ENCODE data around the gene DLGAP1. TPM values are rescaled to one million over a fixed set of nuclear protein-coding genes. Genes with fewer than 3 reads are reported as not detected.

Gene DLGAP1
- total RNA-seq, 1 experiment from 2014 or later: 0.53 TPM

DNA sequence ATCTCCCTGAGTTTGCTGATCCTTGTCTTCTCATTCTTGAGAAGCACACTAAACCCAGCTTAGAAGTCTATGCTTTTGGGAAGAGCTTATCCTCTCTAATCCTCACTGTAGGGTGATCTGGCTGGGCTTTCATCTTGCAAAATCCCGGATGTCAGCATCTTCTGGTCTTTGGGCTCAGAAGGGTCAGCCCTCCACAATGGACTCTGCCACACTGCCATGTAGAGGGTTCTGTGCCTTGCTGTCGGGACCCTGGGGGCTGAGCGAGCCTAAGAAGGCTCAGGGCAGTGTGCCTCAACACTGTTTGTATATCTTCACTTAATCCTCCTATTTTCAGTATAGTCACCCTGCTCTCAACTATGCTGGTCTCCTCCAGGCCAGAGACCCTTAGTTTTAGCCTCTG lies 902.8 kb downstream of the DLGAP1 start:
- no peak for DNase-seq (ENCODE audit: low spot score)

DNA sequence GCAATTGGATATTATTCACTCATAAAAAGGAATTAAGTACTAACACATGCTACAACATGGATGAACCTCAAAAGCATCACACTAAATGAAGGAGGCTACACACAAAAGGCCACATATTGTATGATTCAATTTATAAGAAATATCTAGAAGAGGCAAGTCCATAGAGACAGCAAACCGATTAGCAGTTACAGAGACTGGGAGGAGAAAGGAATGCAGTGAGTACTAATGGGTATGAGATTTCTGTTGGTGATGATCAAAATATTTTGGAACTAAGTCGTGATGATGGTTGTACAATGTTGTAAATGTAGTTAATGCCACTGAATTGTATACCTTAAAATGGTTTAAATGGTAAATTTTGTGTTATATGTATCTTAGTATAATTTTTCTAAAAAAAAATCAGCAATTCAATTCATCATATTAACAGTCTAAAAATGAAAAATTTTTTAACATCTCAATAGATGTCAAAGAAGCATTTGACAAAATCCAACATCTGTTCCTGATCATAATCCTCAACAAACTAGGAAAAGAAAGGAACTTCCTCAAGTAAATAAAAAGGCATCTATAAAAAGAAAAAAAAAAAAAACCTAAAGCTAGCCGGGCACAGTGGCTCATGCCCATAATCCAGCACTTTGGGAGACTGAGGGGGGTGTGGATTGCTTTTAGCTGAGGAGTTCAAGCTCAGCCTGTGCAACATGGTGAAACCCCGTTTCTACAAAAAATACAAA lies 907.1 kb downstream of the DLGAP1 start:
- no peak for DNase-seq (ENCODE audit: low spot score)

DNA sequence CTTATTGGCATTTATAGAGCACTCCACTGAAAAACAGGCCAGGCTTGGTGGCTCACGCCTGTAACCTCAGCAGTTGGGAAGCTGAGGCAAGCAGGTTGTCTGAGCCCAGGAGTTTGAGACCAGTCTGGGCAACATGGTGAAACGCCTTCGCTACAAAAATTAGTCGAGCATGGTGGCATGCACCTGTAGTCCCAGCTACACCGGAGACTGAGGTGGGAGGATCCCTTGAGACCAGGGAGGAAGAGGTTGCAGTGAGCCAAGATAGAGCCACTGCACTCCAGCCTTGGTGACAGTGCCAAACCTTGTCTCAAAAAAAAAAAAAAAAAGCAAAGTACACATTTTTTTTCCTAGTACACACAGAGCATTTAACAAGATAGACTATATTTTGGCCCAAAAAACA lies 909.0 kb downstream of the DLGAP1 start:
- no peak for DNase-seq (ENCODE audit: low spot score)

DNA sequence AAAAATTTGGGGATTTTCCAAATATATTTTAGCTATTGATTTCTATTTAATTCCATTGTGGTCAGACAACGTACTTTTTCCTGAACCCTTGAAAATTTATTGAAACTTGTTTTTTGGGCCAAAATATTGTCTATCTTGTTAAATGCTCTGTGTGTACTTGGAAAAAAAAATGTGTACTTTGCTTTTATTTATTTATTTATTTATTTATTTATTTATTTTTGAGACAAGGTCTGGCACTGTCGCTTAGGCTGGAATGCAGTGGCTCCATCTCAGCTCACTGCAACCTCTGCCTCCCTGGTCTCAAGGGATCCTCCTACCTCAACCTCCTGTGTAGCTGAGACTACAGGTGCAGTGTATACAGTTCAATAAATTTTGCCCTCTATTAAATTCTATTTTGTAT lies 910.6 kb downstream of the DLGAP1 start:
- DNase-seq (ENCODE audit: low spot score): no peak

DNA sequence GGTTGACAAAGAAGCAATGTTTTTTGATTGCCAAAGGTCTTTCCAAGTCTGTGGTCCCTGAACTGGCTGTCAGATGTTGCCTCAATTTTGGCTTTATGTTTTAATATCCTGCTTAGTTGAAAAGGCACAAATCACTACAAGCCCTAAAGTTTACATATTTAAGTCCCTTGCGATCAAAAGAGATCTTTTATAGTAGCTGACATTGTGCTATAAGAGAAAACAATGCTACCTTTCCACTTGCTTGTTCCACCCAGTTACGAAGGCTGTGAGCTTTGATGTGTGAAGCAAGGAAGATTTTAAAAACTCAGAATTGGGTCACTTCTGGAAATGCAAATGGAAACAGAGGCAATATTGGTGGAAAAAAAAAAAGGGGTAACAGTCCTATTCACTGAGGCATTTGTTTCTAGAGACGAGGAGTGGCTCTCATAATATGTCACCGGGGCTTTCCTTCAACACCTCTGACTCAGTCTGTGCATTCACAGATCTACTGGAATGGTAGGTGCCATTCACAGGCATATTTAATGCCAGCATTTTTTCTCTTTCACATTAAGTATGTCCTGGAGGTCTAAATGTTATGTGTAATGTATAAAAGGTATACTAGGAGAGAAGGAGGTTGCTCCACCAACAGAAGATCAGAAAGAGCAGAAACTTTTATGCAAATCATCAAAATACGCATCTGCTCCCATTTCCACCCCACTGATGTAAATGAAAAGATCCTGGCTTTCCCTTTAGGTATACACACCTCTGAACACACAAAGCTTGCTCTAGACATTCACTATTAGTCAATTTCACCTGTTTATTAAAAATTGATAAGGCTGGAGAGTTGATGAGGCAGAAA lies 913.3 kb downstream of the DLGAP1 start:
- peak; percentile 28 for DNase-seq (ENCODE audit: low spot score)

DNA sequence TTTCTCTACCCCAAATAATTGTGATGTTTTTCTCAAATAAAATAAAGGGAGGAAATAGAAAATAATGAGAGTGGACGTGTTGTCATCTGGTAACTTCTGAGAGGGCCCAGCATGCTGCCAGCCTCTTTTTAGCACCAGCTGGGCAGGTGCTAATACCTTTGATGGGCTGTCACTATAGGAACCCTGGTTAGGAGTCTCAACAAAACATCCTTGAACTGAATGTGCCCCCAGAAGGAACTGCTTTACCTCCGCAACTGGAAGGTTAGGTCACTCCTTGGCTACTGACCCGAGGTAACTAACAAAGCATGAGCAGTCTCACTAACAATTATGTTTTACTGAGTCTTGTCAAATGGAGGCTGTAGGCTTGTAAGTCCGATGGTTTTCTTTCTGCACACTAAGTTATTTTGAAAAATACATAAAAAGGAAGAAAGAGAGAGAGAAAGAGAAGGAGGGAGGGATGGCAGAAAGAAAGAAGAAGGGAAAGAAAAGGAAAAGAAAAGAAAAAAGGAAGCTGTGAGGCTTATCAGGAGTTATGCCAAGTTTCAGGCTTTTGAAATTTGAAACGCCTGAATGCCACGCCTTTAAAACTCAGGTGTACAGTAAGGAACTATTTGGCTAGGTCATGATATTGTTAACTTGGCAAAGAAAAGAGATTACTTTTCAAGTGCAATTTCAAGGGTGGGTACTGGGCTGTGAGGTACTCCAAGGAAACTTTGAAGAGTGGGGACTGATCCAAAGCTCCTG lies 914.1 kb downstream of the DLGAP1 start:
- DNase-seq (ENCODE audit: low spot score): peak; percentile 70

DNA sequence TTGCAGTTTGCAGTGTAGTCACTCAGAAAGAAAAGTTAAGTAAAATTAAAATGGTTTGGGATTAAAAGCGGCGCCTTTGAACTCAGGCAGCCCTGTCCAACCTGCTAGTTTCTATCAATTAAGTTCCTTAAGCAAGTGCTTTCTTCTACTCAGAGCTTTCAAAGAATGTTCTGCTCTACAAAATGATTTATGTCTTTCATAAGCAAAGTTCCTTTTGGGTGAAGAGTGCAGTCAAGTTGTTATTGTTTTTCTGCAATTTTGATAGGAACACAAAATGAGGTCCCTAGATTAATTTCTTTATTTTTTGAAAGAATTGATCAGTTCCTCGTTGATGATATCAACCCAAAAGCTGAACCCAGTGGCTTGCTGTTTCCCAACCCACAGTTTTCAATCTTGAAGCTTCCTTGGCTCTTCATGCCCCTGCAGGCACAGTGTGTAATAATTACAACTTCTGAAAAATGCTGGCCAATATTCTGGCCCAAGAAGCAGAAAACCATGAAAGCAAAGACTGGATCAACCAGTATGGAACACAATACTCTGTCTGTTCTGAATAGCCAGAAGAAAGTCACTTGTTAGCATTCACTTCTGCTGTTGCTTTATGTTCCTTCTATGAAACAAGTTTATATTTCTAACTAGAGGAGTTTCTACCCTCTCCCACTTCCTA lies 916.0 kb downstream of the DLGAP1 start:
- peak; percentile 33 for DNase-seq (ENCODE audit: low spot score)

DNA sequence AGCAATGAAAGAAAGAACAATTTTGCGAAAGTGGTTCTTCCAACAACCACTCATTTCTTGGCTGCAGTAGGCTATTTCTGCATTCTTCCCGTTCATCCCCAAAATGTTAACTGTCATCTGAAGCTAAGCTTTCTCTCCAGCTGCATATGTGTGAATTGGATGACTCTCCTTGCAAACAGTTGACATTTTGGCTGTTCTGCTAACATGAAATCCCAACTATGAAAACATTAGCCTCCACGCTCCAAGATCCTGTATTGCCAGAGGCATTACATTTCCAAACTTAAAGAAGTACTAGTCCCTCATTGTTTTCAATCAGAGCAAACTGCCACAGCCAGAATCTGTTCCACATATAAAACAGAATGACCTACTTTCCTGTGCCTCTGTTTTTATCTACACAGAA lies 916.7 kb downstream of the DLGAP1 start:
- DNase-seq (ENCODE audit: low spot score): no peak

DNA sequence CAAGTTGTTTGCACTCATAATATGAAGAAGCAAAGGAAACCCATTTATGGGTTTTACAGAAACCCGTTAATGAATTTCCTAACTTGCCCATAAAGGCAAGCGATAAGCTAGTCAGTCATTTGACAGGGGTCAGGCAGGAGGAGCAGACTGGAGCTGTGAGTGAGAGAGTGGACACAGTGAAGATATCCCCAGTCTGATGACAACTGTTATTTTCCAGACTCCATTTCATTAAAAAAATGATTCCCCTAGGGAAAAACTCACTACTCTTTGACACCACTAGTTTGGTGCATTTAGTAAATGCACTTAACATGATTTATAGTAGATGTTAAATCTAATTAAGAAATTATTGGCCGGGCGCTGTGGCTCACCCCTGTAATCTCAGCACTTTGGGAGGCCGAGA lies 924.3 kb downstream of the DLGAP1 start:
- DNase-seq (ENCODE audit: low spot score): no peak

DNA sequence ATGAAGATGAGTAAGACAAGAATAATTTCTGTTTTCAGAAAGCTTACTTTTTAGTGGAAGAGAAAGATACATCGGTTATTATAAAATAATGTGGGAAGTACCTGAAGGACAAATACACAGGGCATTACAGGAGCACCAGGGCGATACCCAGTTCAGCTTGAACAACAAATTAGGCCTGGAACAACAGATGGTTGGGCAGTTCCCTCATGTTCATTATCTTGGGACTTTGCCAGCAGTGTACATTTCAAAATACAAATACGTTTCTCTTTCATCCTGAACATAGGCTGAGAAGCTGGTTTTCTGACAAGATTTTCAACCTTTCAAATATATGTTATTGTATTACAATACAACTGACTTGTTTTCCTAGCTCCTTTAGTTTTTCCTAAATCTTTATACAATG lies 925.5 kb downstream of the DLGAP1 start:
- DNase-seq (ENCODE audit: low spot score): no peak

DNA sequence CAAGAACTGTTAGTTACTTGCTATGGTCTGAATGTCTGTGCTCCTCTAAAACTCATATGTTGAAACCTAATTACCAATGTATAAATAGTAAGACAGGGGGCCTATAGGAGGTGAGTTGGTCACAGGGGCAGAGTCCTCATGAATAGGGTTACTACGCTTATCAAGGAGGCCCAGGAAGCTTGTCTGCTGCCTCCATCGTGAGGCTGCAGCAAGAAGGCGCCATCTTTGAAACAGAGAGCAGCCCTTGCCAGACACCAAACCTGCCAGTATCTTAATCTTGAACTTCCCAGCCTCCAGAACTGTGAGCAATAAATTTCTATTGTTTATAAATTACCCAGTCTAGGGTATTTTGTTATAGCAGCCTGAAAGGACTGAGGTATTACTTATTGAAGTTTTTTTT lies 926.0 kb downstream of the DLGAP1 start:
- no peak for DNase-seq (ENCODE audit: low spot score)

DNA sequence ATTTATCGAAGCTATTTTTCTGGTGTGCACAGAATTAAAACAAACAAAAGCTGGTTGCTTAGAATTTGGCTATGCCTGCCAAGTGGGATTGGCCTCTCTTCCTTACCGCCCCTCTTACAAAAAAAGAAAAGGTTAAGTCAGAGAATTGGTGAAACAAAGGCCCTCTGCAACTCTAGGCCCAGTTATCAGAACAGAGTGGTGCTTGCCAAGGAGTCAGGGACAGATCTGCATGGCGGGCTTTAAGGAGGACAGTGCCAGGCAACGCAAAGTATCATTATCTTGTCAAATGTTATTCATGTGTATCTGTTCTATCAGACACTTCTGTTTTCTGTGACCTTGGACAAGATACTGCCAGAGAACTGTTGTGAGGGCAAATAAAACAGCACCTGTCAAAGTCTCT lies 926.9 kb downstream of the DLGAP1 start:
- DNase-seq (ENCODE audit: low spot score): no peak

DNA sequence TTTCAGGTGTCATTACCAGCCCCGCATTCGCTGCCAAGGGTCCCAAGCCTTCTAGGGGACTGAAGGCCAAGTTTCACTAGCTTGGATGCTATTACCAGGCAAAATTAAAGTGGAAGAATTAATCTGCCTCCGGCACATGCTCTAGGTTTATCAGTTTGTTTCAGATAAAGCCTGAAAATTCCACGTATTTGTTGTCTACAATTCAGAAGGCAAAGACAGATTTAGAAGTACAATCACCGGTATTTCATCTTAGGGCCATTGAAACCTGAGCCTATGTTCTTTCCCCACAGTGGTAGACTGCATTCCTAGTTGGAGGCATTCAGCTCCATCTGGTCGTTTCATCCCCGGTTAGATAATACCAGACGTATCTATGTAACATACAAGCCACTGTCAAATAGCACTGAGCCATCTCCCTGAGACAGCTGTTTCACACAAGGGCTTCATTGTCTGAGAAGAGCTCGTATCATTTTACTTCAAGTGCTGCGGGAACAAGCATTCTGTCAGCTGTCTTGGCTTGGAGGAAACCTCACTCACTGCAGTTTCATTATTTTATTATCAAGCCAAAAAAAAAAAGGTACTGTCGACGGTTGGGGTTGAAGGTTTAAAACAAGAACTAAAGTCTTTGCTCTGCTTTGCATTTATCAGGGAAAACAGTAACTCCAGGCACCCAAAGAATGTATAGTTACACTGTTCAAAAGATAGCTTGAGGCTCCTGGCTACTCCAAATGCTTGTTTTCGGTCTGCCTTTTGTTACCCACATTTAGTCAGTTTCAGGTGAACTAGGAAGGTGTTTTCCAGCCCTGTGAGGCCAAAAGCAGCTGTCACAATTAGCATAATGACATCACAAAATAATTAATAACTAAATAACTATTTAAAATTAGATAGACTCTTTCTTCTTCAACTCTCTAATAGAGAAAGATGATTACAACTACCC lies 928.4 kb downstream of the DLGAP1 start:
- no peak for DNase-seq (ENCODE audit: low spot score)

DNA sequence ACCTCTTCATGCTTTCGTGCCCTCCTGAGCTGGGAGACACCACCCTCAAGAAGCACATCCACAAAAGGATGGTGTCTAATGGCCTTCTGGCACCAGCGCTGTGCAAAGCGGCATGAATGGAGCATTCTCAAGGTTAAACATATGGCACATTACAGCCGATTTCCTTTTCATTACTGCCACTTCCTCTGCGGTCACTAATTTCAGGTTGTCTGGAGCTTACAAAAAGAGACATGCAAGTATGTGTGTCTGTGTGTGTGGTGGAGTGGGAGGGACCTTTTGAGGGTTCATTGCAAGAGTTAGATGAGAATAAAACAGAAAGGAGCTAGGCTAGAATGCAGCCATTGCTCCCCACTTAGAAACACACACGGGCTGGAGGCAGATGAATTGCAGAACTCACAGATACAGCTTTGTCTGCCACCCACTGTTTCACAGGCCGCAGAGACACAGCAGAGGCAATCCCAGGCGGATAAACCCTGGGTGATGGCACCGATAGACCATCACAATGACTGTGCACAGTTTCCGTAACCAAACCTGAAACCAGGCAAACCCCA lies 929.2 kb downstream of the DLGAP1 start:
- DNase-seq (ENCODE audit: low spot score): no peak

DNA sequence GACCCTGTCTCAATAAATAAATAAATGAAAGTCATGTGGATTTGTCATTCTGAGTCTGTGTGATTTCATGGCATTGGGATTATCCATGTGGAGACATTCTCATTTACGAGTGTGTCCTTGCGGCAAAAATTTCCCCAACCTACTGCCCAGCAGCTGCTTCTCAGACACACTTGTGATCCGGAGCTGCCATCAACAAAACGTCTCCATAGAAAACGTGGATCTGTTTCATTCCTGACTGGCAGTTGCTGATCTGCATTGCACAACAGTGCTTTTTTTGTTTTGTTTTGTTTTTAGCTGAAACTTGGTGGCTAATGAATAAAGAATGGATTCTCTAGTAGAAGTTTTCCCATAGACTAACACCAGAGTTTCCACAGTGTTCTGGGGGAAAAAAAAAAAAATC lies 930.4 kb downstream of the DLGAP1 start:
- no peak for DNase-seq (ENCODE audit: low spot score)

DNA sequence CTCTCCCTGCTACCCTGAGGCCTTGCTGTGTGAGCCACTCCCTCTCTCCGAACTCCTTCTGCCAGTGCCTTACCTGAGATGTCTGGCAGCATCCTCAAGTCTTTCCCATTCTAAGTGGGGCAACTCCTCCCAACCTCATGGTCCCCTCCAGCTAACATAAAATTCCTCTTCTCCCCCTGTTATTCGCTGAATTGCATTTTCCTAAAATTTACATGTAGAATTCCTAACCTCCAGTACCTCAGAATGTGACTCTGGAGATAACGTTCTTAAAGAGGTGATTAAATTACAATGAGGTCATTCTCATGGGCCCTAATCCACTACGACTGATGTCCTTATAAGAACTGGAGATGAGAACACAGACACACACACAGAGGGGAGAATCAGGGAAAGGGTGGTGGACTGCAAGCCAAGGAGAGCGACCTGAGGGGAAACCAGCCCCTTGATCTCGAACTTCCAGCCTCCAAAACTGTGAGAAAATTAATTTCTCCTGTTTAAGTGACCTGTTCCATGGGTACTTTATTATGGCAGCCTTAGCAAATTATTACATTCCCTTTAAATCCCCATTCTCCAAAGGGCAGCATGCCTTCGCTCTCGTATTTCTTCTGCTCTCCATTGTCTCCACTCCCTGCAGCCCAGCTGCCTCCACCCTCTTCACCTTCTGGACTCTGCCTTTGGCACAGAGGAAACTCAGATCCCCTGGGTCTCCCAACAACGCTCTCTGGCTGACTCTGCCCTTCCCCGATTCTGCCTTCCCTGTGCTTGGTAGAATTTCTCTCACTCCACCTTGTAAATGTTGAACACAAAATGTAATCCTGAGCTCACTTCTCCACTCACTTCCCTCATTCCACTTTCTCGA lies 934.6 kb downstream of the DLGAP1 start:
- DNase-seq (ENCODE audit: low spot score): no peak

DNA sequence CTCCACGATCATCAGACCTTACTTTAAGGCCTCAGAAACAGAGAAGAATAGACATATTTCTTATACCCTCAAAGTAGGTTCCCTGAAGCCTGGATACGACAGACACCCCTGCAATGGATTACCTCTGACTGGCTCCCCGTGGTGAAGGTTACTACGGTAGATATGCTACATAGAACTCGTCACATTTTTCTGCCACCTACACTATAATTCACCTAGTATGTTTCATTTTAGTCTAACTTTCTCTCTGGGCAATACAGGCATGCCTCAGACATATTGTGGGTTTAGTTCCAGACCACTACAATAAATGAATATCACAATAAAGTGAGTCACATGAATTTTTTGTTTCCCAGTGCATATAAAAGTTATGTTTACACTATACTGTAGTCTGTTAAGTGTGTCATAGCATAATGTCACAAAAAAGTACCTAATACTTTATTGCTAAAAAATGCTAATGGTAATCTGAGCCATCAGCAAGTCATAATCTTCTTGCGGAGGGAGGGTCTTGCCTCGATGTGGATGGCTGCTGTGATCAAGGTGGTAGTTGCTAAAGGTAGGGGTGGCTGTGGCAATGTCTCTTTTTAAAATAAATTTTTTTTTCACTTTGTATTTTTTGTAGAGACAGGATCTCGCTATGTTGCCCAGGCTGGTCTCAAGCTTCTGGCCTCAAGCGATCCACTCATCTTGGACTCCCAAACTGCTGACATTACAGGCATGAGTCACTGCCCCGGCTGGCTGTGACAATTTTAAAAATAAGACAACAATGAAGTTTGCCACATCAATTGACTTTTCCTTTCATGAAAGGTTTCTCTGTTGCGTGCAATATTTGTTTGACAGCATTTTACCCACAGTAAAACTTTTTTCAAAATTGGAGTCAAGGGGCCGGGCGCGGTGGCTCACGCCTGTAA lies 940.5 kb downstream of the DLGAP1 start:
- no peak for DNase-seq (ENCODE audit: low spot score)

DNA sequence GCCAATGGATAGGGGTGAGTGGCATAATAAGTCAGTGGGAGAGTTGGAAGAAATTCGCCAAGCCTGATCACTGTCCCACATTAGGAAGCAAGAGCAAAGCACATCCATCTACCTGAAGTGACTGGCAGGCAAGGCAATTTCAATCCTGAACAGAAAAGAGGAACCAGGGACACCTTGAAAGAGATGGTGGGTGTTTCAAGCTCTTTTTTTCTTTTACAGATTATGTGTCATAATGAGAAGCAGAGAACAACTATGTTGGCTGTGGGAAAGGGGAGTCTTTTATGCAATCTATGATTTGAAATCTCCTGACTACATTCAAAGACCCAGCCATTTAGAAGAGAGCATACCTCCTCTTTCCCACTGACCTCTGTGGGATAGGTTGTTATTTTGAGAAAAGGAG lies 941.6 kb downstream of the DLGAP1 start:
- no peak for DNase-seq (ENCODE audit: low spot score)

Measured in HT-29 (cell line).